ENCODE results near the gene GNG3.
"Not testable (repeated sequence)": the region's sequence is repeated elsewhere in the genome, so short reads cannot be mapped to it uniquely, and the experiment has no call there.

GNG3 gene

DNA sequence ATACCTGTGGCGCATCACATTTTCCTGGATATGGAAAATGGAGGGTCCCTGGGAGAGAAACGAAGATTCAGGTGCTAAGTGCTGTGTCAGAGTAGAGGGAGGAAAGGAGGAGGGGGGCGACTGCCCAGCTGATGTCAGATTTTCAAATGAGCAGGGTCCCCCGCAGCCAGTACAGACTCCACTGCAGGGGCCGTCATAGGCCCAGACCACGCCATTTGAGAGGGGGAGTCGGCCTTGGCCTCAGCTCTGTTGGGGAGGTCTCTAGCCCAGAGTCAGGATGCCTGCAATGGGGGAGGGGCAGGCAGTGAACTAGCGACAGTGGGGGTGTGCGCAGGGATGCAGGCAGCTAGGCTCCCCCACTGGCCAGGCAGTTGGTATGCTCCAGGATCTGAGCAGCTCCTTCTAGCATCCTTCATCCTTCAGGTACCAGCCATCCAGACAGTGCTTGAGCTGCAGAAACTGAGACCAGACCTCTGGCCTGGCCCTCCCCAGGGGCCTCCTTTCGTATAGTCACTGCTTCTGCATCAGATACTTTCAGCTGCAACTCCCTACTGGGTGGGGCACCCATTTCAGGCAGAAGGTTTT lies at the start of gene GNG3, which contains the start of gene BSCL2:
GNG3 (plus strand) TSS at position 400 of the 585 bp plus-strand sequence. CDS start 620 bp downstream, outside the sequence.
BSCL2 (minus strand) TSS at position 148 of the 585 bp plus-strand sequence. CDS start 229 bp downstream, outside the sequence.
- peak; percentile 31 for DNase-seq

DNA sequence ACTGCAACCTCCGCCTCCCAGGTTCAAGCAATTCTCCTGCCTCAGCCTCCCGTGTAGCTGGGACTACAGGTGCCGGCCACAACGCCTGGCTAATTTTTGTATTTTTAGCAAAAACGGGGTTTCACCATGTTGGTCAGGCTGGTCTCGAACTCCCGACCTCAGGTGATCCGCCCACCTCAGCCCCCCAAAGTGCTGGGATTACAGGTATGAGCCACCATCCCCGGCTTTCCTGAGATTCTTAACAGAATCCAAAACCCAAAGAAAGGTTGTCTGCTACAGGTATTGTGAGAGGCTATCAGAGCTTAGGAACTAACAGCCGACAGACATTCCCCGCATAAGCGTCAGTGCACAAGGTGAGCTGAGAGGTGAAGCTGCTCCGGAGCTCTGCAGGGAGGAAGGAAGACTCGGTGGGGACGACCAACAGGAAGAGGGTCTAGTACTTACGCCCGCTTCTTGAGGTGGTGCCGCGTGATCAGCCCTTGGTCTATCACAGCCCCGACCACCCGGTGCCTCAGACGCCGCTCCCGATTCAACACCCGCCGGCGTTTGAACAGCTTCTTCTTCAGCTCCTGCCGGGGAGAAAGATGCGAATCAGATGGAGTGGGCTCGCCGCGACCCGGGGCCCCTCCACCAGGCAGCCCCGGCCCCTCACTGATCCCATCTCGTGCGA lies 42.9 kb upstream of the GNG3 start:
- peak; percentile 83 for DNase-seq

DNA sequence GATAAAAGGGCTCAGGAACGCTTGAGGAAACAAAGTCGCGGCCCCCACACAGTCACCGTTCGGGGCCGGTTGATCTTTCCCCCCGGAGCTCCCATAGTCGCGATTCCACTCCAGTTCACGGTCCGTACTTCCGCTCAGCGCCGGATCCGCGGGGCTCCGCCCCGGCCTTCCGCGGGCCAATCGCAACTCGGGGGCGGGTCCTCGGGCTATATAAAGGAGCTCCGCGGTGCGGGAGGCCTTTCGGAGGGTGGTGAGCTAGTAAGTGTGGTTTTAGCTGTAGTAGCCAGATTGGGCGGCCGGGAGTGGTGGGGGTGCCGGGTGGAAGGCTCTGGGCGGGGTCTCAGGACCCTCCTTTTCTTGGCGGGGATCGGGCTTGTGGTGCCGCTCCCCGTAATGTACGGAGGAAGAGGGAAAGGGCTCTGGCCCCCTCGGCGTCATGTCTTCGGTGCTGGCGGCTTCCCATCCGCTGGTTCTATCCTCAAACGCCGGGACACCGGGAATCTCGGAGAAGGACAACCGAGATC lies 42.3 kb upstream of the GNG3 start, which contains the start of the genes C11orf98 and CSKMT:
C11orf98 (minus strand) TSS at position 136 of the 524 bp plus-strand sequence; CDS start at position 95, 41 bp downstream.
CSKMT (plus strand) TSS at position 238 of the 524 bp plus-strand sequence. CDS start 568 bp downstream, outside the sequence.
- DNase-seq, result peak; percentile 98

DNA sequence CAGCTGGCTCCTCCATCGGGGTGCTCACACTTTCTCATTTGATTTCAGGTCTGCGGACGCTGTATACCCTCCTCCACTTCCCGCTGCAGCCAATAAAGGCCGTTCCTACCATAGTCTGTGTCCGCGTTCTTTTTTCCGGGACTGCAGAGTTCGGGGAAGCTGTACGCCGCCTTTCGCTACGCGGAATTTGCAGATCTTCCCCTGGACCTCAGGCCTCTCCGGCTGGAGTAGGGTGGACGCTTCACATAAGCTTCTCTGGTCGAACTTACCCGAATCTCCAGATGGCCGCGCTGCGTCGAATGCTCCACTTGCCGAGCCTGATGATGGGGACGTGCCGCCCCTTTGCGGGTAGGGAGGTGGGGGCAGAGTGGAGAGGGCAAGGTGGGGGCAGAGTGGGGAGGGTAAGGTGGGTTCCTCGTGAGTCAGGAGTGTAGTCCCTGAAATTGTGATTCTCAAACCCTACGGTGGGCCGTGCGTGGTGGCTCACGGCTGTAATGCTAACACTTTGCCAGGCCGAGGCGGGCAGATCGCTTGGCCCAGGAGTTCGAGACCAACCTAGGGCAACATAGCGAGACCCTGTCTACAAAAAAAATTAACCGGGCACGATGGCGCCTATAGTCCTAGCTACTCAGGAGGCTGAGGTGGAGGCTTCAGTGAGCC lies 41.7 kb upstream of the GNG3 start:
- peak; percentile 75 for DNase-seq

DNA sequence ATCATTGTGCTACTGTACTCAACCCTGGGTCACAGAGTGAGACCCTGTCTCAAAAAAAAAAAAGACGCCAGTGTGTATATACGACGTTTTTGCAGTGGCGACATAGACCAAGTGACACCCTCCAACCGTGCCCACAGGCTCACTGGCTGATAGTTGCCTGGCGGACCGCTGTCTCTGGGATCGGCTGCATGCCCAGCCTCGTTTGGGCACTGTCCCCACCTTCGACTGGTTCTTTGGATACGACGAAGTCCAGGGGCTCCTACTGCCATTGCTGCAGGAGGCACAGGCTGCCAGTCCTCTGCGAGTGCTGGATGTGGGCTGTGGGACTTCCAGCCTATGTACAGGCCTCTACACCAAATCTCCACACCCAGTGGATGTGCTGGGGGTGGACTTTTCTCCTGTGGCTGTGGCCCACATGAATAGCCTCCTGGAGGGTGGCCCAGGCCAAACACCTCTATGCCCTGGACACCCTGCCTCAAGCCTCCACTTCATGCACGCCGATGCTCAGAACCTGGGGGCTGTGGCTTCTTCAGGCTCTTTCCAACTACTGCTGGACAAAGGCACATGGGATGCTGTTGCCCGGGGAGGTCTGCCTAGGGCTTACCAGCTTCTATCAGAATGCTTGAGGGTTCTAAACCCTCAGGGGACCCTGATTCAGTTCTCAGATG lies 41.1 kb upstream of the GNG3 start:
- DNase-seq, result peak; percentile 29

DNA sequence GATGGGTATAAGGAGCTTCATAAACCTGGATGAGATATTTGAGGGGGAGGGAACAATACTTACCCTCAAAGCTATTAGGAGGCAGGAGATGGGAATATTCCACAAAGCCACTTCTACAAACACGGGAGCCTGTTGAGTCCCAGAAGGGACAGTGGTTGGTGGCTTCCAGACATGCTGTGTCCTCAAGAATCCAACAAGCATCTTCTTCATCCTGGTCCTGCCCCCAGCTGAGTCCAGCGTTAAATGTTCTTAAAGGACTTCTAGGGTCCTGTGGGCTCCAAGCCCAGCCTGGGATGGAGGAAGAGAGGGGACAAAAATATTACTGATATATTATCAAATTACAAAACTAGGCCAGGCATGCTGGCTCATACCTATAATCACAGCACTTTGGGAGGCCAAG lies 40.0 kb upstream of the GNG3 start:
- DNase-seq, result no peak

DNA sequence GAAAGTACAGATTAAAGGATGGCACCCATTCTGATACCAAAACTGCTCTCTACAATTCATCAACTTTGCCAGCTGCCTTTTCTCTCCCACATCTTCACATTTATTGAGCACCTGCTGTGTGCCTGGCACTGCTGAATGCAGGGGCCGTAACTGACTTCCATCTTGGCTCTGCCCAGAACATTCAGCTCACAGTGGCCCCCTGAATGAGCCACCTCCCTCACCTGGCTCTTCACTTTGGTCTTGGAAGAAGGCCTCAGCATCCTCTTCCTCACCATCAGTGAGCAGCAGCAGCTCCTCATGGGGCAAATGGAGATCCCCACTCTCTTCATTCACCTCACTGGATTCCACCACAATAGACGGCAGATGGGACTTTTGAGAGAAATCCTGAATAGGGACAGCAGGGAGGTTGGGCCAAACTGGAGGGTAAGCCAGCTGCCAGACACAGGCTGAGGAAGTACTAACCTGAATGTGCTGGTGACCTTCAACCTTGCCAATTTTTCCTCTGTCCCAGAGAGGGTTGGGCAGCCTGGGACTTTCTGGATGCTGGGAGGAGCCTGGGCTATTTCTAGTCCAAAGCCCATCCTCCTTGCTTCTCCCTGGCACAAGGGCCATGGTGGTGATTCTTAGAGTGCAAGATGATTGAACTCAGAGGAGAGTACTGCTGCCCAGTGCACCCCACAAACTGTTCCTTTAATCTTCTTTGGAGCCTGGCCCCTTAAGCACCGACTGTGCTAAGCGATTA lies 37.9 kb upstream of the GNG3 start:
- DNase-seq, result peak; percentile 39

DNA sequence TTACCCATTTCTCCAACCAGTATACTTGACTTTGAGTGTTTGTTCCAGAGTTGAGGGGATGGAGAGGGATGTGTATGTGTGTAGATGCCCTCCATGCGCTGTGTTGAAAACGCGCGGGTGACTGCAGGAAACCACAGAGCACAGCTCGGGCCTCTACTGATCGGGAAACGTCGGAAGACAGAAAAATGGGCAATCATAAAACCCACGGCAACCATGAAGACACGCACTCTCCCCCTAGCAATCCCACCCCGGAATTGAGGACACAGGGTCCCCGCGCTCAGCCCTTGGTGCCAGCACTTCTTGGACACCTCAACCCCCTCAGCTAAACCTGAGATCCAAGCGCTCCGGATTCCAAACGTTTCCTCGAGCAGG lies 36.3 kb upstream of the GNG3 start:
- no peak for DNase-seq

DNA sequence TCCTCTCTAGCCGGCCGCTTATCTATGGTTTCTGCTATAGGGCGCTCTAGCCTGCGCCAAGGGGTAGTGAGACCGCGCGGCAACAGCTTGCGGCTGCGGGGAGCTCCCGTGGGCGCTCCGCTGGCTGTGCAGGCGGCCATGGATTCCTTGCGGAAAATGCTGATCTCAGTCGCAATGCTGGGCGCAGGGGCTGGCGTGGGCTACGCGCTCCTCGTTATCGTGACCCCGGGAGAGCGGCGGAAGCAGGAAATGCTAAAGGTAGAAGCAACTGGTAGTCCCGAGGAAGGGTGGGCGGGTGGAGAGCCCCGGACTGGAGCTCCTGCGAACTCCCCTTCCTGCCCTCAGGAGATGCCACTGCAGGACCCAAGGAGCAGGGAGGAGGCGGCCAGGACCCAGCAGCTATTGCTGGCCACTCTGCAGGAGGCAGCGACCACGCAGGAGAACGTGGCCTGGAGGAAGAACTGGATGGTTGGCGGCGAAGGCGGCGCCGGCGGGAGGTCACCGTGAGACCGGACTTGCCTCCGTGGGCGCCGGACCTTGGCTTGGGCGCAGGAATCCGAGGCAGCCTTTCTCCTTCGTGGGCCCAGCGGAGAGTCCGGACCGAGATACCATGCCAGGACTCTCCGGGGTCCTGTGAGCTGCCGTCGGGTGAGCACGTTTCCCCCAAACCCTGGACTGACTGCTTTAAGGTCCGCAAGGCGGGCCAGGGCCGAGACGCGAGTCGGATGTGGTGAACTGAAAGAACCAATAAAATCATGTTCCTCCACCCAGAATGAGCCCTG lies 35.7 kb upstream of the GNG3 start, which contains the start of the genes LBHD1 and UQCC3:
LBHD1 (minus strand) TSS at position 660 of the 782 bp plus-strand sequence. CDS start 2,236 bp downstream, outside the sequence.
UQCC3 (plus strand) TSS at position 66 of the 782 bp plus-strand sequence; CDS start at position 139, 73 bp downstream.
- peak; percentile 92 for DNase-seq

DNA sequence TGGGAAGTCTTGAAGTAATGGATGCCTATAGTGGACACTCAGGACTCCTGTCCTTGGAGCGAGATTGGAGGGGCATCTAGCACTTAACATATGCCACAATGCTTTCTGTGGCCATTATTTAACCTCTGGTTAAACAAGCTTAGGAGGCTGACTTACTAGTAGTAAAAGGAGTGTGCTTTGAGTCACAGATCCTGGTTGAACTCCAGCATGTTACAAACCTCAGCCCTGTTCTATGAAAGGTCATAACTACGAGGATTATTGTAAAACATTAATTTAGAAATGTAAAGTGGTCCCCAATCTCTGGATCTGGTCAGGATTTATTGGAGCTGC lies 34.3 kb upstream of the GNG3 start:
- no peak for DNase-seq

DNA sequence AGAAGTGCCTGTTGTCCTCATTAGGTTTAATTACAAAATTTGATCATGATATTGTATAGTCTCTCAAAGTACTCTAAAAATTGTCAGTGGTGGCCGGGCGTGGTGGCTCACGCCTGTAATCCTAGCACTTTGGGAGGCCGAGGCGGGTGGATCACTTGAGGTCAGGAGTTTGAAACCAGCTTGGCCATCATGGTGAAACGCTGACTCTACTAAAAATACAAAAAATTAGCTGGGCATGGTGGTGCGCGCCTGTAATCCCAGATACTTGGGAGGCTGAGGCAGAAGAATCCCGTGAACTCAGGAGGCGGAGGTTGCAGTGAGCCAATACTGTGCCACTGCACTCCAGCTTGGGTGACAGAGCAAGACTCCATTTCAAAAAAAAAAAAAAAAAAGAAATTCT lies 32.1 kb upstream of the GNG3 start:
- DNase-seq, result not testable (repeated sequence)

DNA sequence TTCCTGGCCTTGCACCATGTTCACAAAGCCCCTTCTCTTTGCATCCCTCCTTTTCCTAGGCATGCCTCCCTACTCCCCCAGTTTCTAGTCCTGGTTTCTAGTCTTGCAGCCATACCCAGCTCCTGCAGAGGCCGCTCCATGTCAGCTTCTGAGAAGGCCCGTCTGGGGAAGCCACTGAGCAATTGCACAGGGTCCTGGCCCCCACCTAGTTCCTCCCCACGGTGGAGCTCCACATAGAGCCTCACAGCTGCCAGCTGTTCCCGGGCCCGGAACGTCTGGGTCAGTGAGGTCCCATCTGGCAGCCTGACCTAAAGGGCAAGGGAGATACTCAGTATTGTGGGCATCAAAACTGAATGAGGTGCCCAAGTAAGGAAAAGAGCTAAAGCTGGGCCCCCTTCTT lies 30.8 kb upstream of the GNG3 start:
- DNase-seq, result peak; percentile 13

DNA sequence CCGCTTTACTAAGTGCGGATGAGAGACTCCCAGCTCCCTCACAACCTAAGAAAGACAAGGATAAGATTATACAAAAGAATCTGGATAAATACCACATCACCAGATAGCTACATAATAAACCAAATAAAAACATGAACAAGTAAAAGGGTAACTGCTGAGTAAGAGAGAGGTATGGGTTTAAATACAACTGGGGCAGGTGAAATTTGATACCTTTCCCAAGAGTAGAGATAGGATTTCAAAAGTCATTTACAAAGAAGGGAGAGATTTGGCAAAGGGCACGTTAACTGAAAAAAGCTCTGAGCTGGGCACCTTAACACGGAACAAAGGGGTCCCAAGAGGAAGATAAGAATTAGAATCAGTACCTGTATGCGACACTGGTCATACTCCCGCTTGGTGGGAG lies 30.3 kb upstream of the GNG3 start:
- no peak for DNase-seq

DNA sequence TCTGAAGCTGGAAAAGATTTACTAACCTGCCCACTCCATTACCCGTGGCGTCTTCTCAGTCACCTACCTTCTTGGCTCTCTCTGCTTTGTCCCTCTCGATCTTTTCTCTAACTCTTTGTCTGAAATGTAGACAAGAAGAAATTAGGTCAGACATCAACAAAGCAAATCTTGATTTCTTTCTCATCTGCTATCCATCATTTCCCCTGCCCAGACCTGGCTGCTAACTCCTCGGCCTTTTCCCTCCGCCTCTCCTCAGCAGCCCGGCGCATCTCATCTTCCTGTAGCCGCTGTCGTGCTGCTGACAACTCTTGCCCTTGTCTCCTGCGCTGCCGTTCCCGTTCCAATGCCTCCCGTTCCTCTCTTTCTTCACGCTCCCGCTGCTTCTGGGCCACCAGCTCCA lies 29.8 kb upstream of the GNG3 start:
- no peak for DNase-seq

DNA sequence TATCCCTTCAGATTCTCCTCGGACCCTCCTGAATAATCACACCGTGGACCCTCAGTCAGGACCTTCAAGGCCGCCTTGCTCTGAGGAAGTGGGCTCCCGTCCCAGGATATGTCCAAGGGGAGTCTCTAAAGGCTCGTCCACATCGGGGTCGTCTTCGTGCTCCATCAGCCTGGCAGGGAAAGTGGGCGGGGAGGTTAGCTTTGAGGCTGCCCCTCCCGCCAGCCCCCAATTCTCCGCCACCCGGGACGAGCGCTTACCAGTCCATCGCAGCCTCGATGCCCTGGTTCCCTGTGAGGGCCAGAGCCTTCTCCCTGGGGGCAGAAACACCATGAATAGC lies 29.1 kb upstream of the GNG3 start:
- no peak for DNase-seq

DNA sequence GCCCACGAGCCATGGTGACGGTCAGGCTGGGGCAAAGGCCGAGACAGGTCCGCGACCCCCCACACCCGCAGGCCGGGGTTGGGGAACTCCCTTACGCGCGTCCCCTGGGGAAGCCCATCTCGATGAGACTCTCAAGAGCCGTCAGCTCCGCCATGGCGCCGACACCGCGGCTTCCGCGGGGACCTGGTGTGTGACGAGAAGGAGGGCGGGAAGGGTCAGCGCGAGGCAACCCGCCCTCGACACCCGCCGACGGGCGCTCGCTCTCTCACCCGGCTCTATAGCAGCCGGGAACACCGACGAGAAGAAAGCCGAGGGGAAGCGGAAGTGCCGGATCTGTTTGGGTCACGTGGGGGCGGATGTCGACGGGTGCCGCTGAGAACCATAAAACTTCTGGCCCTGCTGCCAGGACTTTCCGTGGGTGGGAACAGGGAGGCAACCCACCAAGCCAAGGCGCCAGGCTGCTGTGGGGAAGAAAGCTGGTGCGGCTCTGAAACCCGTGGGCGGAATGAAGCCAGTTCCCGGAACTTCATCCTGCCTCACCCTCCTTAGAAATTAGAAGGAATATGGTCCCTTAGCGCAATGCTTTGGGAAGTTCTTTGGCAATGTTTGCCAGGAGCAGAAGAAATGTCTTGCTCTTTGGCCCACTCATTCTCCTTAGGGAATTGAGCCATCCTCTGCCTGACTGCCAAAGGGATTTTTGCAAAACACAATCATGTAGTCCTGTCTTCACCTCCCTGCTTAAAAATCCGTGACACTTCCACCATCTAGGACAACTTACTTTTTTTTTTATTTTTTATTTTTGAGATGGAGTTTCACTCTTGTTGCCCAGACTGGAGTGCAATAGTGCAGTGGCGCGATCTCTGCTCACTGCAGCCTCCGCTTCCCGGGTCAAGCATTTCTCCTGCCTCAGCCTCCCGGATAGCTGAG lies 28.4 kb upstream of the GNG3 start, which contains the start of gene UBXN1:
UBXN1 (minus strand) TSS at position 304 of the 927 bp plus-strand sequence; CDS start at position 154, 150 bp downstream.
- DNase-seq, result peak; percentile 96

DNA sequence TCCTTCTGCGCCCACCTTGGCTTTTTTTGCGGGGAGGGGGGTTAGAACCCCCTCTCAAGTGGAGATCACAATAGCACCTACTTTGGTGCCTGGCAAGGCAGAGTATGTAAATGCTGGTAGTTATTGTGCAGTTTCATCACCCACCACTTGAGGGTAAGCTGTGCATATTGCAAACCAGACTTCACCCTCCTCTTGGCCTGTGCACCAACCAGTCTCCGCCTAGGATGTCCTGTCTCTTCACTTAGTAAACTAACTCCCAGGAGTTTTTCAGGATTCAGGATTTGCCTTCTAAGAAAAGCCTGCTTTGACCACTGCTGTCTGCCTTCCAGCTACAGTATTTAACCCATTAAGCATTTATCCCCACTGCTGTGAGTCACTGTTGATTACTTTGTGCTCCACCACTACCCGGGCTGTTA lies 26.6 kb upstream of the GNG3 start:
- DNase-seq, result peak; percentile 92

DNA sequence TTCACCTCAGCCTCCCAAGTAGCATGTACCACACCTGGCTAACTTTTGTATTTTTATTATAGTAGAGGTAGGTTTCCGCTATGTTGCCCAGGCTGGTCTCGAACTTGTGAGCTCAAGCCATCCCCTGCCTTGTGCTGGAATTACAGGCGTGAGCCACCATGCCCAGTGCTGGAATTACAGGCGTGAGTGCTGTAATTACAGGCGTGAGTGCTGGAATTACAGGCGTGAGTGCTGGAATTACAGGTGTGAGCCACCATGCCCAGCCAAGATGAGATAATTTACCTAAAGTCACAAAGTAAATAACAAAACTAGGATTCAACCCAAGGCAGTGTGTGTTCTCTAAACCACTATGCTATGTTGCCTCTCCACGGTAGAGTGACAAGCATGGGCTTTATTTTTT lies 25.0 kb upstream of the GNG3 start:
- DNase-seq, result no peak

DNA sequence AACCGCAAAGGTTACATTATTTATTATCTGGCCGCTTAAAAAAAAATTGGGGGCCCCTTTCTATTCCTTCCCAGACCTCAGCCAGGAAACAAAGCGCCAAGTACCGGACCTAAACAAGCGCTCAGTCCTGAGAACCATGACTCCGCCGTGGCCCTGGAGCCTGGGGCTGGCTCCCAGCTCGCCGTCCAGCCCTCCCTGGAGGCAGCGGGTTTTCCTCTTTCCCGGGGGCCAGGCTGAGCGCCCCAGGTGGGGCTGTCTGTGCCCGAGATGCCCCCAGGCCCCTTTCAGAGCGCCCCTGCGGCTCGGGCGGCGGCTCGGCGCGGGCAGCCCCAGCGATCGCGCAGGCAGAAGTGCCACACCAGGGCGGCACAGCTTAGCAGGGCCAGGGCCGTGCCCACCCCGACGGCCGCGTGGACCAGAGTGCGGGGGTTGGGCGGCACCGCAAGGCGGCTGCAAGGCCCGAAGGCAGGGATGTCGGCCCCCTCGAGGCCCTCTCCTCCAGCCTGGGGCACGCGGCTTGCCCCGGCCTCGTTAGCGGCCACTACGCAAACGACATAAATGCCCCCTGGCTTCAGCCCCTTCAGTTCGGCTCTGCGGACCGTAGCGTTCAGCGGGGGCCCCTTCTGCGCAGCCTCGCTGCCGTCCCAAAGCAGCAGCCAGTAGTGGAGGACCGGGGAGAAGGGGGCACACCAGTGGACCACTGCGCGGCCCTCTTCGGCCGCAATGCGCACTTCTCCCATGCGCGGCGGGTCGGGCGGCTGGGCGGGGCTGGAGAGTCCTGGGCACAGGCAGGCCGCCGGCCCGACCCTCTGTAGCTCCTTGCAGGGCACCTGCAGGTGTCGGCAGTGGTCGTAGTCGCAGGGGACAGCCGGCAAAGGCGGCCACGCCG lies 19.7 kb upstream of the GNG3 start:
- no peak for DNase-seq

Measured in hematopoietic multipotent progenitor cell treated with erythropoietin and hydrocortisone succinate and interleukin-3 and kit ligand, for 4 days (in vitro differentiated cells).